Measurements from ENCODE around the gene ZSWIM4. TPM values are rescaled to one million over a fixed set of nuclear protein-coding genes. Genes with fewer than 3 reads are reported as not detected.

ZSWIM4 gene
- total and polyA plus RNA-seq, 2 of the 13 experiments (the other 11 are each of a cell fraction or from before 2014, with no cell fraction given): 0.33 to 0.86 TPM

DNA sequence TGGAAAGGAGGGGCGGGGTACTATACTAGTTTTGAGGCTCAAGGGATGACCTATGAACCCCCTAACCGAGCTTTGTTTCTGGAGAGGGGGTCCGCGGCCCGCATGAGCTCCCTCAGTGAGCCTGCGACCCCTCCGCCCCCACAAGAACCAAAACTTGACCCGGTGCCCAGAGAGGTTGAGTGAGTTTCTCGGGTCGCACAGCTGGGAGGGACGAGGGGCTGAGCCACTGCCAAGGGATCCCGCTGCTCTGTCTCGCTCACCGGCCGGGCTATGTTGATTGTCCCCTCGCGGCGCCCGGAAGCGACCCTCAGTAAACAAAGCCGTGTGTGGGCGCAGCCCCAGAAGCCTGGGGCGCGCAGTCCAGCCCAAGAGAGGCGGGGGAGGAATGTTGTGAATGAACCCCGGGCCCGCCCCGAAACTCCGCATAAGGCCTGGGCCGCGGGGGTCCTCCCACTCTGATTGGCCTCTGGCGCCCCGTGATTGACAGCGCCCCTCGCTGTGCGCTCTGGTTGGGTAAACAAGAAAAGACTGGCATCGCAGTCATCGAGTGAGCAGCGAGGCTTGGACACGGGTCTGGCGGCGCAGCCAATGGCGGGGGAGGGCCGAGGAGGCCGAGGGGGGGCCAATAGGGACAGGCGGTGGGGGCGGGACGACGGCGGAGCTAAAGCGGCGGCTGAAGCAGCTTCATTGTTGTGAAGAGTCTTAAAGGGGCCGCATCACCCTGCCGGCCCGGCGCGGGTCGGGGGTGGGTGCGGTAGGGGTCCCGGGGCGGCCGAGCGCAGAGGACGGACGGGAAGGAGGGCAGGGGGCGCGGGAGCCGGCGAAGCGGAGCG is at the start of gene ZSWIM4 (continued):
- TF ChIP-seq, protein P1, sequence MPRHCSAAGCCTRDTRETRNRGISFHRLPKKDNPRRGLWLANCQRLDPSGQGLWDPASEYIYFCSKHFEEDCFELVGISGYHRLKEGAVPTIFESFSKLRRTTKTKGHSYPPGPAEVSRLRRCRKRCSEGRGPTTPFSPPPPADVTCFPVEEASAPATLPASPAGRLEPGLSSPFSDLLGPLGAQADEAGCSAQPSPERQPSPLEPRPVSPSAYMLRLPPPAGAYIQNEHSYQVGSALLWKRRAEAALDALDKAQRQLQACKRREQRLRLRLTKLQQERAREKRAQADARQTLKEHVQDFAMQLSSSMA (CRISPR knock-in tag; IDR thresholded peaks at IDR 0.05): no peak
- TF ChIP-seq ZNF557 (CRISPR knock-in tag; IDR thresholded peaks at IDR 0.05): no peak
- no peak for TF ChIP-seq ZBTB3 (CRISPR knock-in tag; IDR thresholded peaks at IDR 0.05; ENCODE audit: borderline replicate concordance, low read depth)
- no peak for TF ChIP-seq GATA4 (IDR thresholded peaks at IDR 0.05; ENCODE audit: borderline replicate concordance, low read depth)
- peak; percentile 42 for TF ChIP-seq AGO1 (IDR thresholded peaks at IDR 0.05; ENCODE audit: low read depth, low read length, poor library complexity, severe bottlenecking)
- TF ChIP-seq, protein P2, sequence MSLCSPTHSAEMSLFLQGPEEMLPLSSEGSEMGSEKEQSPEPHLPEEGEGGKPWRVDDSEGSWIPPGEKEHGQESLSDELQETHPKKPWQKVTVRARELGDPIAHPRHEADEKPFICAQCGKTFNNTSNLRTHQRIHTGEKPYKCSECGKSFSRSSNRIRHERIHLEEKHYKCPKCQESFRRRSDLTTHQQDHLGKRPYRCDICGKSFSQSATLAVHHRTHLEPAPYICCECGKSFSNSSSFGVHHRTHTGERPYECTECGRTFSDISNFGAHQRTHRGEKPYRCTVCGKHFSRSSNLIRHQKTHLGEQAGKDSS (CRISPR knock-in tag; IDR thresholded peaks at IDR 0.05; ENCODE audit: borderline replicate concordance, low read depth): no peak
- peak; percentile 68; the same call in 1 of the 2 replicates for TF ChIP-seq HDAC1 (CRISPR knock-in tag; IDR thresholded peaks at IDR 0.05)
- no peak for TF ChIP-seq ZNF672 (CRISPR knock-in tag; IDR thresholded peaks at IDR 0.05)
- no peak for TF ChIP-seq RFXANK (CRISPR knock-in tag; IDR thresholded peaks at IDR 0.05)
- no peak for TF ChIP-seq KLF9 (CRISPR knock-in tag; IDR thresholded peaks at IDR 0.05; ENCODE audit: low read depth)
- no peak for TF ChIP-seq JUNB (CRISPR knock-in tag; IDR thresholded peaks at IDR 0.05; ENCODE audit: borderline replicate concordance)
- 0 out of 2 replicates have a peak, but pooled peaks have one; percentile 27 for TF ChIP-seq TGIF2 (CRISPR knock-in tag; IDR thresholded peaks at IDR 0.05)
- no peak for TF ChIP-seq NFATC3 (CRISPR knock-in tag; IDR thresholded peaks at IDR 0.05)
- TF ChIP-seq YY1 (IDR thresholded peaks at IDR 0.05; ENCODE audit: insufficient read depth, insufficient replicate concordance, low read depth, low read length): peak; percentile 16
- 0 out of 2 replicates have a peak, but pooled peaks have one; percentile 53 for TF ChIP-seq ZFP90 (CRISPR knock-in tag; IDR thresholded peaks at IDR 0.05; ENCODE audit: borderline replicate concordance)
- TF ChIP-seq, protein P3, sequence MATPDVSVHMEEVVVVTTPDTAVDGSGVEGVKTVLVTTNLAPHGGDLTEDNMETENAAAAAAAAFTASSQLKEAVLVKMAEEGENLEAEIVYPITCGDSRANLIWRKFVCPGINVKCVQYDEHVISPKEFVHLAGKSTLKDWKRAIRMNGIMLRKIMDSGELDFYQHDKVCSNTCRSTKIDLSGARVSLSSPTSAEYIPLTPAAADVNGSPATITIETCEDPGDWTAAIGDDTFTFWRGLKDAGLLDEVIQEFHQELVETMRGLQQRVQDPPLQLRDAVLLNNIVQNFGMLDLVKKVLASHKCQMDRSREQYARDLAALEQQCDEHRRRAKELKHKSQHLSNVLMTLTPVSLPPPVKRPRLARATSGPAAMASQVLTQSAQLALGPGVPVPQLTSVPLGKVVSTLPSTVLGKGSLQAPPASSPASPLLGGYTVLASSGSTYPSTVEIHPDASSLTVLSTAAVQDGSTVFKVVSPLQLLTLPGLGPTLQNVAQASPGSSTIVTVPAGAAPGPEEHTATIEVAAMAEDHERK (CRISPR knock-in tag; IDR thresholded peaks at IDR 0.05; ENCODE audit: low read depth): no peak
- no peak for TF ChIP-seq SOX13 (IDR thresholded peaks at IDR 0.05)
- TF ChIP-seq SOX13 (CRISPR knock-in tag; conservative IDR thresholded peaks at IDR 0.05 in 1 of 2, IDR thresholded peaks at IDR 0.05 in 1 of 2): no peak
- TF ChIP-seq ZNF550 (CRISPR knock-in tag; IDR thresholded peaks at IDR 0.05; ENCODE audit: borderline replicate concordance): no peak
- 0 out of 2 replicates have a peak, but pooled peaks have one; percentile 29 for TF ChIP-seq SOX5 (CRISPR knock-in tag; IDR thresholded peaks at IDR 0.05; ENCODE audit: borderline replicate concordance)
- peak; percentile 95 for TF ChIP-seq NFYC (CRISPR knock-in tag; IDR thresholded peaks at IDR 0.05)
- peak; percentile 69; the same call in 1 of the 2 replicates for TF ChIP-seq RFXAP (CRISPR knock-in tag; IDR thresholded peaks at IDR 0.05; ENCODE audit: borderline replicate concordance)
- TF ChIP-seq, protein P4, sequence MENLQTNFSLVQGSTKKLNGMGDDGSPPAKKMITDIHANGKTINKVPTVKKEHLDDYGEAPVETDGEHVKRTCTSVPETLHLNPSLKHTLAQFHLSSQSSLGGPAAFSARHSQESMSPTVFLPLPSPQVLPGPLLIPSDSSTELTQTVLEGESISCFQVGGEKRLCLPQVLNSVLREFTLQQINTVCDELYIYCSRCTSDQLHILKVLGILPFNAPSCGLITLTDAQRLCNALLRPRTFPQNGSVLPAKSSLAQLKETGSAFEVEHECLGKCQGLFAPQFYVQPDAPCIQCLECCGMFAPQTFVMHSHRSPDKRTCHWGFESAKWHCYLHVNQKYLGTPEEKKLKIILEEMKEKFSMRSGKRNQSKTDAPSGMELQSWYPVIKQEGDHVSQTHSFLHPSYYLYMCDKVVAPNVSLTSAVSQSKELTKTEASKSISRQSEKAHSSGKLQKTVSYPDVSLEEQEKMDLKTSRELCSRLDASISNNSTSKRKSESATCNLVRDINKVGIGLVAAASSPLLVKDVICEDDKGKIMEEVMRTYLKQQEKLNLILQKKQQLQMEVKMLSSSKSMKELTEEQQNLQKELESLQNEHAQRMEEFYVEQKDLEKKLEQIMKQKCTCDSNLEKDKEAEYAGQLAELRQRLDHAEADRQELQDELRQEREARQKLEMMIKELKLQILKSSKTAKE (CRISPR knock-in tag; IDR thresholded peaks at IDR 0.05; ENCODE audit: borderline replicate concordance): no peak
